Measurements from ENCODE around the gene ZNF385C.
"Not testable (repeated sequence)": the region's sequence is repeated elsewhere in the genome, so short reads cannot be mapped to it uniquely, and the experiment has no call there.

Gene ZNF385C, protein sequence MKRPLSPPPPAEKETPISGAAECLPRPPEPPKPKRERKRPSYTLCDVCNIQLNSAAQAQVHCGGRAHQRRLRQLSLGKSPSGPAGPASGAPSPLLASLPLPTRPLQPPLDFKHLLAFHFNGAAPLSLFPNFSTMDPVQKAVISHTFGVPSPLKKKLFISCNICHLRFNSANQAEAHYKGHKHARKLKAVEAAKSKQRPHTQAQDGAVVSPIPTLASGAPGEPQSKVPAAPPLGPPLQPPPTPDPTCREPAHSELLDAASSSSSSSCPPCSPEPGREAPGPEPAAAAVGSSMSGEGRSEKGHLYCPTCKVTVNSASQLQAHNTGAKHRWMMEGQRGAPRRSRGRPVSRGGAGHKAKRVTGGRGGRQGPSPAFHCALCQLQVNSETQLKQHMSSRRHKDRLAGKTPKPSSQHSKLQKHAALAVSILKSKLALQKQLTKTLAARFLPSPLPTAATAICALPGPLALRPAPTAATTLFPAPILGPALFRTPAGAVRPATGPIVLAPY

DNA sequence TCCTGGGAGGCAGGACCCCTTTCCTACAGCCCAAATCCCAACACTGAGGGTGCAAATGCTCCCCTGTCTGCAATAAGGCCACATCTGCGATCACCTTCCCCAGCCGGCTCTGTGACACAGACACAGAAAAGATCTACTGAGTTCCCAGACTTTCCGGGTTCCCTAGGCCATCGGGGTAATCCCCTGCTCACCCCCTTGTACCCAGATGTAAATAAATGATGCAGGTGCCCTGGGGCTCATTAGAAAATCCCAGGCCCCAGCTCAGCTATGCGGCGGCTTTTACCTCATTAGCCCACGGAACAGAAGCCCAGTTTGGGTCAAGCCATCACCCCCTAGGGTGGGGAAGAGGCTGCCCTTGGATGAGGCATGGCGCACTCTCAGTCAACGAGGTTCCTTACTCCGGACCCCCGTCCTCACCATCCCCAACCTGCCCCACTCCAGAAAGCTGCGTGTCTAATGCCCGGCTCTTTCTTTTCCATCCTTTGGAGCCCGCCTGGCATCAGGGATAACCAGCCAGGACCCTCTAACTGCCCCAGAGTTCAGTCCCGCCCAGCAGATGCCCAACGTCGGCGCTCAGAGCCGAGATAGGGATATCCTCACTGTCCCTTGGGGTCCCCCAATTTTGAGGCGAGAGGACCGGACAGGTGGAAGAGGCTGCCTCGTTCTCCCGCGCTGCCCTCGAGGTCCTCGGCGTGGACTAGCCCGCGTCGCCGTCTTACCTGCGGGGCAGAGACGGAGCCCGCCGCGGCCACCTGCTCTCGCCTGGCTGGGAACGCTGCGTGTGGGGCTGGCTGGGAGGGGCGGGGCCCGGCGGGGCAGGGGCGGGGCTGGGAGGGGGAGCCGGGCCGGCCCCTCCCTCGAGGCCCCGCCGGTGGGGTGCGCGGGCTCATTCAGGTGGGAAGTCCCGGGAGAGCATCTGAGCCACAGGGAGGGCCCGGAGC is at the start of gene ZNF385C:
ZNF385C (minus strand) TSS at position 783 of the 941 bp plus-strand sequence. CDS start 35,417 bp downstream, outside the sequence.
- no peak for DNase-seq (ENCODE audit: low spot score)

DNA sequence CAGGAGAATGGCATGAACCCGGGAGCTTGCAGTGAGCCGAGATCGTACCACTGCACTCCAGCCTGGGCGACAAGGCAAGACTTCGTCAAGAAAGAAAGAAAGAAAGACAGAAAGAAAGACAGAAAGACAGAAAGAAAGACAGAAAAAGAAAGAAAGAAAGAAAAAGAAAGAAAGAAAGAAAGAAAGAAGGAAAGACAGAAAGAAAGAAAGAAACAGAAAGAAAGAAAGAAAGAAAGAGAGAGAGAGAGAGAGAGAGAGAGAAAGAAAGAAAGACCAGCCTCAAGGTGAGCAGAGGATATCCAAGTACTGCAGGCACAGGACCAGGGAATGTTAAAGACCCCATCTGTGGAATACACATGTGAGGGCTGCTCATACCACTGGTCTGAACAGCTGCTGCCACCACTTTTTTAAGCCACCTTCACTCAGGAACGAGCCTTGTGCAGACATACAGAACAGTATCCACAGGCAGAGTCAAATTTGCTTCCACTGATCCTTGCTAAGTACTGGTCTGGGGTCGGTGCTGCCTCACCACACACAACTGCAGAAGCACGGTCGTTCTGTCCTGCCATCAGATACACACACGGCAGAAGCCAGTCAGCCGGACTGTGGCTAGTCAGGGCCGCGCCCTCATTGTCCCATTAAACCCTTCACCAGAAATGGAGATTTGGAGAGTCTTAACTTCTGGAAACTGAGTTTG is 48.8 kb upstream of the ZNF385C start:
- DNase-seq (ENCODE audit: low spot score) = no peak

DNA sequence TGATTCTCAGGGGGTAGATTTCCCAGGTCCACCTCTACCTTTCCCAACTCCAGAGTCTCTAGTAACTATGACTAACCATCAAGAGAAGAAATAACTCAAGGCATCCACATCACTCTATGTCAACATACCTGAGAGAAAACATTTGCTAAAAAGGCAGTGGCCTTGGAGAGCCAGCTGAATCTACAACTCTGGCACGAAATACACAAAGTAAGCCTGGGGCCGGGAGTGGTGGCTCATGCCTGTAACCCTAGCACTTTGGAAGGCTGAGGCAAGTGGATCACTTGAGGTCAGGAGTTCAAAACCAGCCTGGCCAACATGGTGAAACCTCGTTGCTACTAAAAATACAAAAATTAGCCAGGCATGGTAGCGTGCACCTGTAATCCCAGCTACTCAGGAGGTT is 44.9 kb upstream of the ZNF385C start:
- not testable (repeated sequence) for DNase-seq (ENCODE audit: low spot score)

DNA sequence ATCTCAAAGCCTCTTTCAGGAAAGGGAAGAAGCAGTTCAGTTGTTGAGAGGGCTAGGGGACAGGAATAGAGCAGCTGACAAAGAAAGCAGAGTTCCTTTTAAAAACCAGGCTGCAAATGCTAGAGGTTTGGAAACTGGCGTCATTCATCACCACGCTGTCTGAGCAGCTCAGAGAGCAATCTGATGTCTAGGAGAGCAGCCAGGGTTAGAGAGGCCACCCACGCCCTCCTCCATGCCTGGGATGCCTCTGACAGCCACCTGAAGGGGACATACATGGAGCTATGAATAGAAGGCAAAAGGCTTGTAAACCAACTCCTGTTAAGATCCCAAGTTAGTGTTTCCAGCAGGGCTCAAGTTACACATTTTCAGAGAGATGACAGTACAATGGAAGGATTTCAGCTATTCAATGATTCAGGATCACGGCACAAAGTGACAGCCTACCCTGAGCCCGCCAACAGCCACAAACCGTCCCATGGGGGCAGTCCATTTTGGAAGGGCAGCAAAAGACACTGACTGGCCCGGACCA is 44.2 kb upstream of the ZNF385C start:
- no peak for DNase-seq (ENCODE audit: low spot score)

DNA sequence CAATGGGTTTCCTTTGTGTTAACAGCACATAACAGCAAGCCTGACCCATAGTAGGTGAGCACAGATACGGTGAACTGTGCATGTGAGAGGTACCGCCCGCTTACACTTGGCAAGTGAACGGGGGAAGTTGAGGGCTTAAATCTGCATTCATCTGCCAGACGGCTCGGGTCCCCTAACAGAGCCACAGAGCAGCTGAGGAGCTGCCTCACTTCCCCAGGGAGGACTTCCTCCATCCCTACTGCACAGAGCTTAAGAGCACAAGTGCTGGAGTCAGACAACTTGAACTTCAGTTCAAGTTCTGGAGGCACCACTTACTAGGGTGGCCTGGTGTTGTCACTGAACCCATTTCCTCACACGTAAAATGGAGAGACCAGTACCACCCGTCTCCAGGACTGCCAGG is 43.1 kb upstream of the ZNF385C start:
- no peak for DNase-seq (ENCODE audit: low spot score)

DNA sequence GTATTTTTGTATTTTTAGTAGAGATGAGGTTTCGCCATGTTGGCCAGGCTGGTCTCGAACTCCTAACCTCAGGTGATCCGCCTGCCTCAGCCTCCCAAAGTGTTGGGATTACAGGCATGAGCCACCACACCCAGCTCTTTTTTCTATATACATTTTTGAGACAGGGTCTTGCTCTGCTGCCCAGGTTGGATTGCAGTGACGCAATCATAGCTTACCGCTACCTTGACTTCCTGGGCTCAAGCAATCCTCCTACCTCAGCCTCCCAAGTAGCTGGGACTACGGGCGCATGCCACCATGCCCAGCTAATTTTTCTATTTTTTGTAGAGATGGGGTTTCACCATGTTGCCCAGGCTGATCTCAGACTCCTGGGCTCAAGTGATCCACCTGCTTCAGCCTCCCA is 42.4 kb upstream of the ZNF385C start:
- DNase-seq (ENCODE audit: low spot score) = not testable (repeated sequence)

DNA sequence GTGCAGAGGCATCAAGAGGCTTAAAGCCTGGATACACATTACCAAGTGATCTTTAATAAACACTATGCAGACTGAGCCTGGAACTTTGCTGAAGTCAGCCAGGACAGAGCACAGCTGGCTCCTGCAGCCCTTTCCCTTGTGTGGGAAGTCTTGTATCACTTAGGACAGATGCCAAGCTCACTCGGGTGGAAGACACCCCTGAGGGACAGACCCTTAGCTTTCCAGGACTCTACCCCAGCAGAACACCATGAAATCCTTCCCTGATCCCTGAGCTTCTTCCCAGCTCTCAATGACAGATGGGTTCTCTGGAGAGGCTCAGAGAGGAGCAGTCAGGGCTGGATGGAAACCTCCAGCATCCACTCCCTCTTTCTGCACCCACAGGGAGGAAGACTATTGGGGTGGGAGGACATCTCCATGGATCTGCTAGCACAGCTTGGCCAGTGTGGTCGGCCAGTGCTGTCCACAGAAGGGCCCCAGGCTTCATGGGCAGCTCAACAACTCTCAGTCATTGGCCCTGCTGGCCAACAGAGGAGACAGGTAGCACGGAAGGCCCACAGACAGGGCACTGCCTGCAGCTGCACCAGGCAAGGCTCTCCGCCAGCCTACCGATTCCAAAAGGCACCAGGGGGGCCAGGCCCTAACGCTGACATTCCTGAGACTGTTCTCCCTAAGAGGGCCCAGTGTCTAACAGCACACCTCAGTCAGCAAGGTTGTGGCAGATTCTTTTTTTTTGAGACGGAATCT is 40.6 kb upstream of the ZNF385C start:
- no peak for DNase-seq (ENCODE audit: low spot score)

DNA sequence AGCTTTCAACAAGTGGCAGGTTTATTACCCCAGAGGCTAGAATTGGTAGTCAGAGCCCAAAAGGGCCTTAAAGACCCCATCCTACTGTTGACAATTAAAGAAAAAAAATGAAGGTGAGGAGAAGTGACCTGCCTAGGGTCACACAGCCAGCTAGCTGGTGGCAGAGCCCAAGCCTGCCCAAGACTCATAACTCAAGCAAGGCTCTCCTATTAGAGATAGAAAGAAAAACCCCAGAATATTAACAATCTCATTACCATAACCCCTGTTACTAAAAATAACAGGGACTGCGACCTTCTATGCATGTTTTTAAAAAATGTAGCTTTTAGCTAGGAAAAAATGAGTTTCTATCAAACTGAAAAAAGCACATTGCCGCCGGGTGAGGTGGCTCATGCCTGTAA is 38.4 kb upstream of the ZNF385C start:
- DNase-seq (ENCODE audit: low spot score) = no peak

DNA sequence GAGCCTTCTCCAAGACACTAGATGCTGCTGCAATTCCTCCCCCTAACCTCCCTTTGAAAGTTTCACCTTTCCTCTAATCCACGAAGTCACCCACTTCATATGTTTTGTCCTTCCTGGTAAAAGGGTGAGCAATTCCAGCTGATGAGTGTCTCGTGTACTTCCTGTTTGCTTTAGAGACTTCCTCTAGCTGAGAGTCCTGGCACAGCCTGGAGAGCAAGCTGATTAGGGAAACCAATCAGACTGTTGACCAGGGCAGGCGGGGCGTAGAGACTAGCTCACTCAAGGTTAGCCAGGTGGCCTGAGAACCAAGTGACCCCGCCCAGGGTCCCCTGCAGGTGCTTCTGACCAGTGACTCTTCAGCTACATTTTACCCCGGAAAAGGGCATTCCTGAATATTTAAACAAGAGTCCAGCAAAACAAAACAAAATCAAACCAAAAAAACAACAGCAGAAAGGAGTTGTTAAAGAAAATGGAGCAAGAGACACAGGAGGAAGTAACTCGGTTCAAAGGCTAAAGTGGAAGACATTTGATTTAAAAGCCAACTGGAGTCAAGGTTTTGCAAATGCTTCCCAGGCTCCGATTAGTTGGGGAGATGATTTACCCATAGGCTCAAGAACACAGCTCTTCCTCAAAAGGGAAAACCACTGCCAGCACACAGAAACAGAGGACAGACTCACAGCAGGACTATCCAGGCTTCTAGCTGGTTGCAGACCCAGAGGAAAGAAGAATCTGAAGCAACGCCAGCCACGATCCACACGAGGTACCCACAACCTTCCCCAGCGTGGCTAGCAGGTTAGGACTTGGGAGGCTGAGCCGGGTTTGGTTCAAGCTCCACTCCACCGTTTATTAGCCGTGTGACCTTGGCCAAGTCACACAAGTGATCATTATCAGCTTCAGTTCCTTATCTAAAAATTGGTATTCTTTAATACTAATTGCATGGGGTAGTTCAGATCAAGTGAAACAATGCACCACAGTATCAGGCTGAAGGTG is 37.7 kb upstream of the ZNF385C start:
- no peak for DNase-seq (ENCODE audit: low spot score)

DNA sequence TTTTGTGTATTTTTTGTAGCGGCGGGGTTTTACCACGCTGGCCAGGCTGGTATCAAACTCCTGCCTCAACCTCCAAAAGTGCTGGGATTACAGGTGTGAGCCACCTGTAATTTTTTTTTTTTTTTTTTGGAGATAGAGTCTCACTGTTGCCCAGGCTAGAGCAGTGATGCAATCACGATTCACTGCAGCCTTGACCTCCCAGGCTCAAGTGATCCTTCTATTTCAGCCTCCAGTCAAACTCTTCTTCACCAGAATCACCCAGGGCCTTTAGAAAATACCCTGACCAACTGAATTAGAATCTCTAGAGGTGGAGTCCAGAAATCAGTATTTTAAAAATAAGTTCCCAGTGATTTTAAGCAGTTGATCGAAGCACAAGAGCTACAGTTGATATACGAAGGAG is 36.9 kb upstream of the ZNF385C start:
- no peak for DNase-seq (ENCODE audit: low spot score)

DNA sequence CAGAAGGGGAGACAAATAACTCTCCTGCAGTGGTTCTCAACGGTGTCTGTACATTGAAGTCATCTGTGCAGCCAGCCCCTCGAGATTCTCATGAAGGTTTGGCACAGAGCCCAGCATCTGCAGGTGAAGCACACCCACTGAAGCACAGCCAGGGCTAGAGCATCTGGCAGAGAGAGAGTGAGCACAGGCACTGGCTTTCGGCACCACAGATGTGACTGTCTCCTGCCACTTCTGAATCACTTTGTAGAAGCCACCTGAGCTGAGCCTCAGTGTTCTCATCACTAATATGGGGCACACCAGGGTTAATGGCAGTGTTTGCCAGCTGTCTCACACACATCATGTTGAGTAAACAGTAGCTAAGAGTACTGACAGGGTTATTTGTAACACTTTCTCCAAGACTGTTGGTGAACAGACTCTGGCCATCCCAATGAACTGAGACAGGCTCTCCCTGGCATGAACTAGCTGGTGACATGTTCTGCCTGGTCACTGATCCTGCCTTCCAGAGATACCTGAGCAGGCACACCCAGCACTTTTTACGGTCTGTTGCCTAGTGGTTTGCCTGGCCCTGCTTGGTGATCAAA is 35.3 kb upstream of the ZNF385C start:
- no peak for DNase-seq (ENCODE audit: low spot score)

DNA sequence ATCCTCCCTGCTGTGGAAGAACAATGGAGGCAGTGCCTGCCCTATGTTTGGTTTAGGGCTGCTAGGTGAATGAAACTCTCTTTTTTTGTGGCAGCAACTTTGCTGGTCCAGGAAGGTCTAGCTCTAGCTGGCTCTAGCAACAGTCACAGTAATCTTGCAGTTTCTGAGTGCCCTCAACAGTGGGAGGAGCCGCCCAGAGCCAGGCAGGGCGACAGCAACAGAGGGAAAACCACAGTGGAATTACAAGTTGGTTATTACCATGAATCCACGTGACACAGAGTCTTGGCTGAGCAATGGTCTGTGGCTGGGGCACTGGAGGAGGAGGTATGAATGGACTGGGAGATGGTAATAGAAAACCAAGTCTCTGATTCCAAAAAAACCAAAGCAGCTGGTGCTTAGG is 34.7 kb upstream of the ZNF385C start:
- peak; percentile 84 for DNase-seq (ENCODE audit: low spot score)

DNA sequence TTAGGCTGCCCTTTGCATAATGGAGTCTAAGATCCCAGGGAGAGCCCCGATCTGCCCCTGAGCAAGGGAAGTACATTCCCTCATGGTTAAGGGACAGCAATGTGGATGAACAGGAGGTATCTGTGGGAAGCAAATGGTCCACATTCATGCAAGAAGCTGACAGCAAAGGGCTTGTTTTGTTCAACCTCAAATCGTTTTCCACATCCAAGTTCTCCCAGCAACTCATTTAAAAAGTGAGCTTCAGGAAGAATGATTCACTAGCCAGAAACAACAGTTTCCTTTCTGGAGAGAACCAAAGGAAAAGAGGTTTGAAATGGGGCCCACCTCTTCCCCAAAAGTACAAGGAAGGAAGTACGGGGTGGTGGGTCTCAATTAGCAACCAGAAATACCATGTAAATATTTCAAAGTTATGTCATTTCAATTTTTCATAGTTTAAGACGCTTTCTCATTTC is 33.7 kb upstream of the ZNF385C start:
- DNase-seq (ENCODE audit: low spot score) = peak; percentile 68

DNA sequence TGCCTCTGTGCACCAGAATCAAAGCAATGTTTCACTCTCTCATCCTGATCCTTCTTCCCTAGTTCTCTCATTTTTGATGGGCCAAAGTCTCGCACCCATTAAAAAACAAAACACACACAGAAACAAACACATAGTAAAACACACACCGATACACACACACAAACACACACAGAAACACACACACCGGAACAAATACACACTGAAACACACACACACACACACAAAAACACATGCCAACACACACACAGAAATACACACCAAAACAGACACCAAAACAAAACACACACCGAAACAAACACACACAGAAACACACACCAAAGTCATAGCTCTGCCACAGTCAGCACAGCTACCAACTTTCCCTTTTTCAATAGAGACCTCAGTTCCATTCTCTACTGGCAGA is 33.0 kb upstream of the ZNF385C start:
- no peak for DNase-seq (ENCODE audit: low spot score)

DNA sequence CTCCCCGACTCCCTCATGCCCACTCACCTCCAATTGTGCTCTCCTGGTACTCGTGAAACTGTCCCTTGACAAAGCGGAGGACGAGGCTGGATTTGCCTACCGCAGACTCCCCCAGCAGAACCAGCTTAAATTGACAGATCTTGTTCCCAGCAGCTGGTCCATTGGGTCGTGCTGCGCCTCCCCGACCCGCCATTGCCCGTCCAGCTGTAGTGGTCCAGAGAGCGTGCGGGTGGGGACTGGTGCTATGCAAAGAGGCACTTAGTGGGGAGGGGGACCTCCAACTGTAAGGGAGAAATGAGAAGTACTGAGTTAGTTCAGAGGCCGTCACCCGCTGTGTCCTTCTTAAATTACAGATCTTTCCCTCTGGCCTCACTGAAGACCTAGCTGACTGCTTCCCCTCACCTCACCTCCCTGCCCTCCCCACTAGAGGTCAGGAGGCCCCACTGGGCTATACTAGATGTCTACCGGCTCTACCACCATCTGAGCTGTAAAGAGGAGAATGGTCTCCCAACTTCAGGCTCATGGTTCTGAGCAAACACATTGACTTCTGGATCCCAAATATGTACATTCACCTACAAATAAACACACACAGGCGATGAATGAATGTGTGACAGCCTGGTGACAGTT is 32.1 kb upstream of the ZNF385C start:
- no peak for DNase-seq (ENCODE audit: low spot score)

DNA sequence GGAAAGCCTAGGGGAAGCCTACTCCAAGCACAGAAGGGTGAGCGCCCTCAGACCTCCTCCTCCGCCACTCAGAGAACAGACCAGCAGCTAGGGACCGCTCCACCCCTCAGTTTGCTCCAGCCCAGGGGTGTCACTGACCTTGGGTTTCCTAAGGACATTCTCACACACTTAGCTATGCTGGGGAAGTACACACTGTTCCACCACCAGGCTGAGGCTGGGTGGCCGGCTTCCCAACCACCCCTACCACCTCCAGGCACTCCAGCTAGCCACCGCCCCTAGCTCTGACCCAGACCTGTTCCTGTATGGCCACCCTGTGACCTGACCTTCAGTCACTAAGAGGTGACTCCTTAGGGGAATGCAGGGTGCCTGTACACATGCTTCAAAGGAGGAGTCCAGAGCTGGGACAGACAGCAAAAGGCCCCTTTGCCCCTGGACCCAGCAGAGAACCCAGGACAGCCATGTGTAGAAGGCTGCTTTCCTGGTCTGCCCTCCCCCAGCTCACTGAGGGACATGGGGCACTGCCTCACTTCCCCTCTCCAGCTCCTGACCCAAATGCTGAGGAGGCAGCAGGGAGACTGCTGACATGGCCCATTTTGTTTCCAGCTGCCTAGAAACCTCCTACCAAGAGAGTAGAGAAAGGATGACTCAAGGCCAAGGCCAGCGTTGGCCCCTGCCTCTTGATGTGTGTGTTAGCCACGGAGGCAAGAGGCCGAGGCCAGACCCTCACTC is 31.0 kb upstream of the ZNF385C start:
- DNase-seq (ENCODE audit: low spot score) = no peak

DNA sequence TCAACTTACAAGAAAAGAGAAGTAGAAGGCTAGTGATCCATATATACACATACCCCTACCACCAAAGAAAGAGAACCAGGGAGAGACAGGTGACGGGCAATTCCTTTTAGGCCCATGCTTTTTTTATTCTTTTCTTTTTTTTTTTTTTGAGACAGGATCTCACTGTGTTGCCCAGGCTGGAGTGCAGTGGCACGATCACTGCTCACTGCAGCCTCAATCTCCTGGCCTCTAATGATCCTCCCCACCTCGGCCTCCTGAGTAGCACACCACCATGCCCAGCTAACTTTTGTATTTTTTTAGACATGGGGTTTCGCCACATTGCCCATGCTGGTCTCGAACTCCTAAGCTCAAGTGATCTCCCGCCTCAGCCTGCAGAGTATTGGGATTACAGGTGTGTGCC is 29.1 kb upstream of the ZNF385C start:
- DNase-seq (ENCODE audit: low spot score) = no peak

DNA sequence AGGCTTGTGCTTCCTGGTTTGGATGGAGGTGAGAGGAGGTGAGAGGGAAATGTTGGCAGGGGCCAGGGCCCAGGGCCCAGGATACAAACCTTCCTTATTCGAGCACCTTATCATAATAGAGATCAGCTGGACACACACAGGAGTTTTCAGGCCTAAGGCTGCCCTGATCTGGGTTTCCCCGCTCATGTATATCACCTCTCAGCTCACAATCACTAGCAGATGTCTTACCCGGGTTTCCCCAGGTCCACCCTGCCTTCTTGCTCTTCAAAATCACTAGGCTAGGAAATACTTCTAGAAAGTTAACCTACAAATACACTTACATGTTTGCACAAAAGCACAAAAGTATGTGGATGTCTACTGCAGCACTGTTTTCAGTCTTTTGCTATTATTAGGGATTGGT is 28.6 kb upstream of the ZNF385C start:
- no peak for DNase-seq (ENCODE audit: low spot score)
